ENCODE results near the gene GNAS. TPM values are rescaled to one million over a fixed set of nuclear protein-coding genes. Genes with fewer than 3 reads are reported as not detected.

Gene GNAS
- total and polyA plus RNA-seq, 10 of the 15 experiments (the other 5 are each of a cell fraction or from before 2014, with no cell fraction given), result 209 to 950 (median 394) TPM

GRCh38 chr20:58892932-58893224 is 40.4 kb downstream of the GNAS start:
- H3K9me3 ChIP-seq (replicated peaks; ENCODE audit: control insufficient read depth, insufficient read depth, low read length), result no peaks in the 10 kb centered on the region
- ATAC-seq (no peak), FAIRE-seq (no peak), DNase-seq (ENCODE audit: low read depth, low spot score) (no peak)
- ChIA-PET CTCF (interaction anchor here (1.3 to 1.5 kb wide), 2 partner anchors 15 to 90 kb away, joined by 3 to 4 read pairs; no protein-coding TSS in a partner anchor), POLR2A (interaction anchor here (0.6 to 1.2 kb wide), 2 partner anchors 14 to 89 kb away, joined by 3 to 4 read pairs; no protein-coding TSS in a partner anchor), RAD21 (ENCODE audit: unreplicated experiment) (interaction anchor here (1.3 kb wide), 1 partner anchor 15 kb away, joined by 4 read pairs; no protein-coding TSS in a partner anchor), SMC1A (ENCODE audit: uncharacterized antibody, unreplicated experiment) (no interaction called here)
- peaks cover 5% of the 10 kb centered on the region; the same call in 1 of the 2 replicates for H4K20me1 ChIP-seq (ENCODE audit: control insufficient read depth, insufficient read depth)
- H3K36me3 ChIP-seq (ENCODE audit: control insufficient read depth in 2 of 2, insufficient read depth in 2 of 2, low read length in 1 of 2), result peaks cover 0 to 8% of the 10 kb centered on the region in 2 experiments; a peak in 2 of 4 replicates
- H3K4me2 ChIP-seq (ENCODE audit: control insufficient read depth, insufficient read depth), result peak overlapping the region; percentile 86
- H3K27ac ChIP-seq (ENCODE audit: control insufficient read depth, insufficient read depth), result peak overlapping the region; percentile 71
- intact Hi-C loops (cut with micrococcal nuclease; ENCODE audit: unreplicated experiment), result loop anchor here (2.0 kb wide), 3 partner anchors 14 to 140 kb away; partner anchors contain the start of genes ATP5F1E and NELFCD
- peaks cover 78% of the 10 kb centered on the region for H3K79me2 ChIP-seq (ENCODE audit: control insufficient read depth, insufficient read depth, low read length)
- peak overlapping the region; percentile 94 for H3K4me3 ChIP-seq
- TF ChIP-seq CHD1 (IDR thresholded peaks at IDR 0.05; ENCODE audit: low read depth, low read length), result 0 out of 2 replicates have a peak, but pooled peaks have one; percentile 37
- TF ChIP-seq MAX (IDR thresholded peaks at IDR 0.05; ENCODE audit: low read depth, low read length), result peak; percentile 1; the same call in 1 of the 2 replicates
- no peak for TF ChIP-seq JUNB (IDR thresholded peaks at IDR 0.05)
- TF ChIP-seq ATF2 (IDR thresholded peaks at IDR 0.05; ENCODE audit: low read length), result 0 out of 2 replicates have a peak, but pooled peaks have one; percentile 22
- TF ChIP-seq ZNF384 (IDR thresholded peaks at IDR 0.05; ENCODE audit: borderline replicate concordance, low read depth, low read length), result peak; percentile 91
- peak; percentile 73; the same call in 1 of the 2 replicates for TF ChIP-seq YY1 (IDR thresholded peaks at IDR 0.05; ENCODE audit: low read depth, low read length)
- H3K4me1 ChIP-seq (ENCODE audit: control insufficient read depth, insufficient read depth, low read length), result peaks cover 14% of the 10 kb centered on the region
- BruUV-seq (replicated peaks), result no TSS peak
- in situ Hi-C loops (cut with MboI), result no loop called here
- H2AFZ ChIP-seq (ENCODE audit: control insufficient read depth, low read depth, low read length), result no peak overlapping the region
- peak overlapping the region; percentile 80 for H3K9ac ChIP-seq (ENCODE audit: control insufficient read depth, insufficient read depth, low read length)
- WGBS (ENCODE audit: insufficient coverage, insufficient replicate concordance, low lambda C conversion rate, missing lambda C conversion rate), result 0% methylated on average over 1 of the region's 1 CpG
- no peaks in the 10 kb centered on the region for H3K27me3 ChIP-seq (replicated peaks in 1 of 2; ENCODE audit: control insufficient read depth in 2 of 2, insufficient read depth in 2 of 2, low read length in 1 of 2)
